Upper lobe of left lung (tissue), 4 donors: ENCODE results near the gene EFNA3.

Experiments used
- EP300 ChIP-seq, 4 donors: sonication (generic); formaldehyde crosslinking; IDR thresholded peaks; one replicate each; pipeline ENCODE4 v1.5.1; 2017; ENCODE audit warnings: antibody characterized with exemption in 4 of 4, control low read depth in 2 of 4
- POLR2A ChIP-seq, 4 donors: fragments of 450-650 bp; IDR thresholded peaks; one replicate each; pipeline ENCODE4 v1.5.1; 2016 to 2017; ENCODE audit warnings: antibody characterized with exemption in 4 of 4, mild to moderate bottlenecking in 2 of 4
- POLR2AphosphoS5 ChIP-seq, 2 donors: sonication (generic); formaldehyde crosslinking; IDR thresholded peaks; one replicate each; pipeline ENCODE4 v1.5.1; 2017; ENCODE audit warnings: antibody characterized with exemption in 2 of 2
- TF ChIP-seq, protein P1 (sequence below), 6 experiments: fragments of 450-650 bp in 4 of 6; fragments of 200-600 bp in 2 of 6; sonication (generic) in 2 of 6; IDR thresholded peaks; one replicate each; pipeline ENCODE4 v1.5.1; 2016 to 2019; ENCODE audit warnings: antibody characterized with exemption in 6 of 6

DNA sequence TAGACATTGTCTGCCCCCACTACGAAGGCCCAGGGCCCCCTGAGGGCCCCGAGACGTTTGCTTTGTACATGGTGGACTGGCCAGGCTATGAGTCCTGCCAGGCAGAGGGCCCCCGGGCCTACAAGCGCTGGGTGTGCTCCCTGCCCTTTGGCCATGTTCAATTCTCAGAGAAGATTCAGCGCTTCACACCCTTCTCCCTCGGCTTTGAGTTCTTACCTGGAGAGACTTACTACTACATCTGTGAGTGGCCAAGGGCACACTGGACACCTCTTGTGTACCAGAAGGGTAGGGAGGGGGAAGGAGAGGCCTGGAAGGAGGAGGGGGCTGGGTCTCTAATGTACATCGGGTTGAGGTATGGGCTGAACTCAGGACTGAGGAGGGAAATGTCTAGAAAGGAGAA is 11.9 kb upstream of the EFNA3 start:
- TF ChIP-seq, protein P1, sequence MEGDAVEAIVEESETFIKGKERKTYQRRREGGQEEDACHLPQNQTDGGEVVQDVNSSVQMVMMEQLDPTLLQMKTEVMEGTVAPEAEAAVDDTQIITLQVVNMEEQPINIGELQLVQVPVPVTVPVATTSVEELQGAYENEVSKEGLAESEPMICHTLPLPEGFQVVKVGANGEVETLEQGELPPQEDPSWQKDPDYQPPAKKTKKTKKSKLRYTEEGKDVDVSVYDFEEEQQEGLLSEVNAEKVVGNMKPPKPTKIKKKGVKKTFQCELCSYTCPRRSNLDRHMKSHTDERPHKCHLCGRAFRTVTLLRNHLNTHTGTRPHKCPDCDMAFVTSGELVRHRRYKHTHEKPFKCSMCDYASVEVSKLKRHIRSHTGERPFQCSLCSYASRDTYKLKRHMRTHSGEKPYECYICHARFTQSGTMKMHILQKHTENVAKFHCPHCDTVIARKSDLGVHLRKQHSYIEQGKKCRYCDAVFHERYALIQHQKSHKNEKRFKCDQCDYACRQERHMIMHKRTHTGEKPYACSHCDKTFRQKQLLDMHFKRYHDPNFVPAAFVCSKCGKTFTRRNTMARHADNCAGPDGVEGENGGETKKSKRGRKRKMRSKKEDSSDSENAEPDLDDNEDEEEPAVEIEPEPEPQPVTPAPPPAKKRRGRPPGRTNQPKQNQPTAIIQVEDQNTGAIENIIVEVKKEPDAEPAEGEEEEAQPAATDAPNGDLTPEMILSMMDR (IDR thresholded peaks at IDR 0.05), result no peak
- TF ChIP-seq POLR2A (IDR thresholded peaks at IDR 0.05) (no peak), POLR2AphosphoS5 (IDR thresholded peaks at IDR 0.05) (no peak), EP300 (IDR thresholded peaks at IDR 0.05) (no peak)
